H9 (cell line): ENCODE data around the gene MORF4L1. TPM values are rescaled to one million over a fixed set of nuclear protein-coding genes. Genes with fewer than 3 reads are reported as not detected.

ENCODE experiments used
- DNase-seq: peaks from one replicate; pipeline ENCODE4 v3.0.0-alpha.2; 2017
- H2AFZ ChIP-seq: one replicate; pipeline ENCODE4 v1.6.1; 2013; ENCODE audit warnings: mild to moderate bottlenecking, low read length, control low read depth, moderate library complexity
- H2AK5ac ChIP-seq: 2 replicates; pipeline ENCODE4 v1.6.1; 2013; ENCODE audit warnings: low read length, control low read depth, mixed read lengths; ENCODE audit not compliant: insufficient read length
- H2BK120ac ChIP-seq: one replicate; pipeline ENCODE4 v1.6.1; 2013; ENCODE audit warnings: low read depth, mild to moderate bottlenecking, low read length, control low read depth, inconsistent platforms; ENCODE audit not compliant: poor library complexity, severe bottlenecking
- H2BK12ac ChIP-seq: 2 replicates; pipeline ENCODE4 v1.6.1; 2013; ENCODE audit warnings: low read length, control low read depth, mixed read lengths, low read depth; ENCODE audit not compliant: insufficient read length
- H2BK15ac ChIP-seq: 2 replicates; pipeline ENCODE4 v1.6.1; 2013; ENCODE audit warnings: low read depth, low read length, control low read depth
- H2BK20ac ChIP-seq: one replicate; pipeline ENCODE4 v1.6.1; 2013; ENCODE audit warnings: low read depth, mild to moderate bottlenecking, low read length, control low read depth, inconsistent platforms; ENCODE audit not compliant: poor library complexity, severe bottlenecking
- H2BK5ac ChIP-seq: 2 replicates; pipeline ENCODE4 v1.6.1; 2013; ENCODE audit warnings: low read length, control low read depth, mixed read lengths; ENCODE audit not compliant: insufficient read length
- H3K14ac ChIP-seq: 2 replicates; pipeline ENCODE4 v1.6.1; 2013; ENCODE audit warnings: low read length, control low read depth; ENCODE audit not compliant: insufficient read depth
- H3K18ac ChIP-seq: 2 replicates; pipeline ENCODE4 v1.6.1; 2013; ENCODE audit warnings: low read depth, mild to moderate bottlenecking, mixed read lengths, low read length, control low read depth; ENCODE audit not compliant: insufficient read length
- H3K23ac ChIP-seq: 2 replicates; pipeline ENCODE4 v1.6.1; 2013; ENCODE audit warnings: low read length, control low read depth, mixed read lengths, low read depth; ENCODE audit not compliant: insufficient read length
- H3K23me2 ChIP-seq: 2 replicates; pipeline ENCODE4 v1.6.1; 2013; ENCODE audit warnings: low read depth, mild to moderate bottlenecking, mixed read lengths, low read length, control low read depth; ENCODE audit not compliant: insufficient read length, poor library complexity, severe bottlenecking
- H3K27ac ChIP-seq: 2 replicates; pipeline ENCODE4 v1.5.1; 2013; ENCODE audit warnings: low read length, control low read depth, mixed read lengths, low read depth; ENCODE audit not compliant: insufficient read length
- H3K27me3 ChIP-seq: 2 replicates; pipeline ENCODE4 v1.6.1; 2013; ENCODE audit warnings: low read length, control low read depth, inconsistent platforms; ENCODE audit not compliant: insufficient read depth
- H3K4ac ChIP-seq: 2 replicates; pipeline ENCODE4 v1.6.1; 2013; ENCODE audit warnings: low read depth, mild to moderate bottlenecking, control low read depth, inconsistent platforms, low read length, moderate library complexity
- H3K4me1 ChIP-seq: 2 replicates; pipeline ENCODE4 v1.6.1; 2013; ENCODE audit warnings: low read length, control low read depth, inconsistent platforms; ENCODE audit not compliant: insufficient read depth
- H3K4me2 ChIP-seq: 2 replicates; pipeline ENCODE4 v1.6.1; 2013; ENCODE audit warnings: low read length, control low read depth, mixed read lengths; ENCODE audit not compliant: insufficient read length, insufficient read depth
- H3K56ac ChIP-seq: 2 replicates; pipeline ENCODE4 v1.6.1; 2013; ENCODE audit warnings: low read depth, mild to moderate bottlenecking, mixed read lengths, low read length, control low read depth; ENCODE audit not compliant: insufficient read length
- H3K79me1 ChIP-seq: 2 replicates; pipeline ENCODE4 v1.6.1; 2013; ENCODE audit warnings: low read depth, mild to moderate bottlenecking, moderate library complexity, low read length, control low read depth, inconsistent platforms; ENCODE audit not compliant: insufficient read depth, poor library complexity, severe bottlenecking
- H3K79me2 ChIP-seq: 2 replicates; pipeline ENCODE4 v1.6.1; 2013; ENCODE audit warnings: low read length, control low read depth, inconsistent platforms; ENCODE audit not compliant: insufficient read depth
- H3K9ac ChIP-seq: 2 replicates; pipeline ENCODE4 v1.6.1; 2013; ENCODE audit warnings: low read length, control low read depth, mixed read lengths; ENCODE audit not compliant: insufficient read length; ENCODE audit errors: extremely low read depth
- H3K9me3 ChIP-seq: one replicate; pipeline ENCODE4 v1.6.1; 2013; ENCODE audit warnings: low read depth, low read length, inconsistent platforms; ENCODE audit not compliant: control insufficient read depth
- H3T11ph ChIP-seq: one replicate; pipeline ENCODE4 v1.6.1; 2013; ENCODE audit warnings: mild to moderate bottlenecking, low read length, control low read depth, inconsistent platforms
- H4K20me1 ChIP-seq: one replicate; pipeline ENCODE4 v1.6.1; 2013; ENCODE audit not compliant: control insufficient read depth, insufficient read length, insufficient read depth
- H4K5ac ChIP-seq: 2 replicates; pipeline ENCODE4 v1.6.1; 2013; ENCODE audit warnings: low read depth, mild to moderate bottlenecking, mixed read lengths, low read length, control low read depth; ENCODE audit not compliant: insufficient read length
- H4K8ac ChIP-seq: replicated peaks from 2 replicates; pipeline ENCODE4 v1.6.1; 2013; ENCODE audit warnings: low read length, control low read depth, mixed read lengths, low read depth; ENCODE audit not compliant: insufficient read length
- H4K91ac ChIP-seq: 2 replicates; pipeline ENCODE4 v1.6.1; 2013; ENCODE audit warnings: low read depth, mild to moderate bottlenecking, moderate library complexity, mixed read lengths, low read length, control low read depth; ENCODE audit not compliant: insufficient read length
- H3K27ac Mint-ChIP-seq, 3 experiments: 2 replicates in 2 of 3; 3 replicates in 1 of 3; pipeline ENCODE4 v1.8.0; 2020 to 2021; ENCODE audit warnings: mixed read lengths in 3 of 3, mild to moderate bottlenecking in 1 of 3, moderate library complexity in 1 of 3
- H3K27me3 Mint-ChIP-seq: 2 replicates; pipeline ENCODE4 v1.8.0; 2021; ENCODE audit warnings: low read depth, mild to moderate bottlenecking, moderate library complexity, mixed read lengths
- H3K36me3 Mint-ChIP-seq, 3 experiments: 2 replicates in 2 of 3; 3 replicates in 1 of 3; pipeline ENCODE4 v1.8.0; 2020 to 2021; ENCODE audit warnings: low read depth in 3 of 3, mixed read lengths in 3 of 3; ENCODE audit not compliant: insufficient read depth in 1 of 3
- H3K4me1 Mint-ChIP-seq, 2 experiments: 2 replicates each; pipeline ENCODE4 v1.8.0; 2020; ENCODE audit warnings: mixed read lengths in 2 of 2
- H3K4me3 Mint-ChIP-seq, 2 experiments: 2 replicates in 1 of 2; 3 replicates in 1 of 2; pipeline ENCODE4 v1.8.0; 2020 to 2021; ENCODE audit warnings: mild to moderate bottlenecking in 2 of 2, mixed read lengths in 2 of 2, moderate library complexity in 1 of 2
- H3K9me3 Mint-ChIP-seq, 2 experiments: 2 replicates in 1 of 2; 3 replicates in 1 of 2; pipeline ENCODE4 v1.8.0; 2020; ENCODE audit warnings: mild to moderate bottlenecking in 2 of 2, mixed read lengths in 2 of 2, moderate library complexity in 1 of 2
- CTCF ChIP-seq: fragments of 200-600 bp; sonication (generic); conservative IDR thresholded peaks from 3 replicates; pipeline ENCODE4 v1.8.0; 2021; ENCODE audit warnings: antibody characterized with exemption, mild to moderate bottlenecking
- WGBS: extraction: QIAGEN DNeasy Blood & Tissue Kit; methylation state at CpG from one replicate; pipeline ENCODE4 v1.1.7; 2013; ENCODE audit warnings: missing lambda C conversion rate, low lambda C conversion rate, mixed read lengths; ENCODE audit not compliant: insufficient read length; ENCODE audit errors: extremely low coverage; 5-methylcytosine and 5-hydroxymethylcytosine counted together
- total RNA-seq: library from RNA; stranded (reverse); gene quantifications from 2 replicates; pipeline ENCODE4 v1.2.1, GENCODE V29; 2021

MORF4L1 gene
- total RNA-seq, 1 experiment from 2014 or later = 544 TPM

- no peaks in the 10 kb centered on the region for H3K79me2 ChIP-seq
- no peak overlapping the region for H4K5ac ChIP-seq
- Mint-ChIP-seq H3K4me3 (no peak overlapping the region), H3K9me3 (no peaks in the 10 kb centered on the region), H3K27ac (no peak overlapping the region), H3K27me3 (no peaks in the 10 kb centered on the region), H3K36me3 (no peaks in the 10 kb centered on the region), H3K4me1 (peaks cover 2 to 7% of the 10 kb centered on the region in 2 experiments; a peak in 3 of 4 replicates)
- H4K8ac ChIP-seq = no peak overlapping the region
- no peaks in the 10 kb centered on the region for H3K23me2 ChIP-seq
- H3K4ac ChIP-seq = no peak overlapping the region
- WGBS = no CpG with 5 or more reads among the region's 2 CpGs
- no peak overlapping the region for H2BK12ac ChIP-seq
- H4K91ac ChIP-seq = no peak overlapping the region
- no peak overlapping the region for H3K9ac ChIP-seq
- H3K9me3 ChIP-seq = no peaks in the 10 kb centered on the region
- no peak for TF ChIP-seq CTCF
- no peak overlapping the region for H2AFZ ChIP-seq
- no peak overlapping the region for H3T11ph ChIP-seq
- no peak overlapping the region for H2BK5ac ChIP-seq
- no peak for DNase-seq
- H2AK5ac ChIP-seq = no peak overlapping the region
- H3K4me1 ChIP-seq = no peaks in the 10 kb centered on the region
- H3K27ac ChIP-seq = no peak overlapping the region
- no peak overlapping the region for H3K23ac ChIP-seq
- no peaks in the 10 kb centered on the region for H3K27me3 ChIP-seq
- H3K4me2 ChIP-seq = no peak overlapping the region
- no peak overlapping the region for H3K56ac ChIP-seq
- no peak overlapping the region for H3K14ac ChIP-seq
- no peak overlapping the region for H2BK20ac ChIP-seq
- no peak overlapping the region for H3K18ac ChIP-seq
- no peaks in the 10 kb centered on the region for H4K20me1 ChIP-seq
- H2BK15ac ChIP-seq = no peak overlapping the region
- no peaks in the 10 kb centered on the region for H3K79me1 ChIP-seq
- H2BK120ac ChIP-seq = no peak overlapping the region
These were observed 35.6 kb upstream of the MORF4L1 start for GRCh38 chr15:78837131-78837530.
